HG03025 (cell line): ENCODE data around the gene GBX1.

Experiments
- ATAC-seq: cut with Tn5 transposase; IDR thresholded peaks from one replicate; pipeline ENCODE4 v1.9.1; 2021; ENCODE audit warnings: mild to moderate bottlenecking, moderate library complexity; ENCODE audit not compliant: unreplicated experiment, low FRiP score

GBX1 gene

GRCh38 chr7:151167197-151167961 is at the start of gene GBX1:
Gene GBX1 (minus strand): TSS chr7:151167694. CDS start chr7:151167548, 146 bp downstream.
- ATAC-seq, result no peak

- ATAC-seq, result no peak
Observed at GRCh38 chr7:151215396-151215795, 47.9 kb upstream of the GBX1 start.

- ATAC-seq, result no peak
Observed at GRCh38 chr7:151213826-151214225, 46.3 kb upstream of the GBX1 start.

GRCh38 chr7:151212626-151213025 is 45.1 kb upstream of the GBX1 start:
- ATAC-seq, result no peak

- ATAC-seq, result no peak
Observed at GRCh38 chr7:151211155-151211772, 43.8 kb upstream of the GBX1 start.

- no peak for ATAC-seq
Observed at GRCh38 chr7:151210087-151210854, 42.8 kb upstream of the GBX1 start, which contains the start of gene H2BK1. Gene H2BK1 (minus strand): TSS chr7:151210488. CDS start chr7:151210318, 170 bp downstream.

- no peak for ATAC-seq
Observed at GRCh38 chr7:151209588-151209987, 42.1 kb upstream of the GBX1 start.

- no peak for ATAC-seq
Observed at GRCh38 chr7:151208253-151208862, 40.9 kb upstream of the GBX1 start.

- no peak for ATAC-seq
Observed at GRCh38 chr7:151207804-151208203, 40.3 kb upstream of the GBX1 start.

GRCh38 chr7:151207315-151207714 is 39.8 kb upstream of the GBX1 start:
- no peak for ATAC-seq

- no peak for ATAC-seq
Observed at GRCh38 chr7:151206914-151207313, 39.4 kb upstream of the GBX1 start.

- ATAC-seq, result no peak
Observed at GRCh38 chr7:151205730-151206129, 38.2 kb upstream of the GBX1 start.

- ATAC-seq, result no peak
Observed at GRCh38 chr7:151204383-151205032, 37.0 kb upstream of the GBX1 start.

GRCh38 chr7:151202836-151203235 is 35.3 kb upstream of the GBX1 start:
- no peak for ATAC-seq

- no peak for ATAC-seq
Observed at GRCh38 chr7:151201751-151202150, 34.3 kb upstream of the GBX1 start.

GRCh38 chr7:151201344-151201743 is 33.9 kb upstream of the GBX1 start:
- no peak for ATAC-seq

GRCh38 chr7:151198945-151199848 is 31.7 kb upstream of the GBX1 start:
- no peak for ATAC-seq

GRCh38 chr7:151197932-151198331 is 30.4 kb upstream of the GBX1 start:
- no peak for ATAC-seq
